NCI-H226 (cell line): Measurements from ENCODE around the gene TAS2R14.

Experiments used
- DNase-seq: peaks from one replicate; pipeline ENCODE4 v3.0.0-alpha.2; 2015

The TAS2R14 gene

GRCh38 chr12:10939163-10939562 lies at the start of gene TAS2R14:
TSS of gene TAS2R14 (minus strand) at chr12:10939263. CDS start at chr12:10939207, 56 bp downstream.
- no peak for DNase-seq

GRCh38 chr12:10986812-10987211 lies 47.7 kb upstream of the TAS2R14 start, which contains the start of gene TAS2R50:
TSS of gene TAS2R50 (minus strand) at chr12:10986912. CDS start at chr12:10986860, 52 bp downstream.
- DNase-seq, result no peak

- DNase-seq, result no peak
Measured at GRCh38 chr12:10982244-10982643, 43.2 kb upstream of the TAS2R14 start.

GRCh38 chr12:10974965-10975364 lies 35.9 kb upstream of the TAS2R14 start:
- DNase-seq, result no peak

- DNase-seq, result peak; percentile 97
Measured at GRCh38 chr12:10968765-10969456, 29.8 kb upstream of the TAS2R14 start.

- DNase-seq, result peak; percentile 5
Measured at GRCh38 chr12:10967409-10967808, 28.3 kb upstream of the TAS2R14 start.

- DNase-seq, result no peak
Measured at GRCh38 chr12:10966314-10966713, 27.3 kb upstream of the TAS2R14 start.

- no peak for DNase-seq
Measured at GRCh38 chr12:10965476-10965875, 26.4 kb upstream of the TAS2R14 start.

GRCh38 chr12:10960211-10960610 lies 21.1 kb upstream of the TAS2R14 start:
- DNase-seq, result no peak

- DNase-seq, result no peak
Measured at GRCh38 chr12:10959804-10960203, 20.7 kb upstream of the TAS2R14 start.

- DNase-seq, result no peak
Measured at GRCh38 chr12:10957741-10958140, 18.7 kb upstream of the TAS2R14 start.

GRCh38 chr12:10956085-10956484 lies 17.0 kb upstream of the TAS2R14 start:
- no peak for DNase-seq

- DNase-seq, result no peak
Measured at GRCh38 chr12:10952645-10953044, 13.6 kb upstream of the TAS2R14 start.

GRCh38 chr12:10943167-10943566 lies 4.1 kb upstream of the TAS2R14 start:
- no peak for DNase-seq

GRCh38 chr12:10941916-10942607 lies 3.0 kb upstream of the TAS2R14 start:
- DNase-seq, result peak; percentile 81

- DNase-seq, result no peak
Measured at GRCh38 chr12:10941369-10941768, 2.3 kb upstream of the TAS2R14 start.

- DNase-seq, result peak; percentile 94
Measured at GRCh38 chr12:10940389-10940788, 1.3 kb upstream of the TAS2R14 start.

GRCh38 chr12:10936506-10936905 lies 2.6 kb downstream of the TAS2R14 start:
- DNase-seq, result no peak

GRCh38 chr12:10928746-10929286 lies 10.2 kb downstream of the TAS2R14 start, which contains the start of gene PRH2:
TSS of gene PRH2 (plus strand) at chr12:10929236. CDS start at chr12:10929274, 38 bp downstream.
- no peak for DNase-seq

- DNase-seq, result no peak
Measured at GRCh38 chr12:10926269-10926668, 12.8 kb downstream of the TAS2R14 start.

GRCh38 chr12:10919809-10920208 lies 19.3 kb downstream of the TAS2R14 start:
- no peak for DNase-seq

GRCh38 chr12:10910380-10910779 lies 28.7 kb downstream of the TAS2R14 start:
- DNase-seq, result no peak

GRCh38 chr12:10909462-10909861 lies 29.6 kb downstream of the TAS2R14 start, which contains the start of gene TAS2R13:
TSS of gene TAS2R13 (minus strand) at chr12:10909562. CDS start at chr12:10909298, 264 bp downstream.
- no peak for DNase-seq

- no peak for DNase-seq
Measured at GRCh38 chr12:10904686-10905085, 34.4 kb downstream of the TAS2R14 start.
